Measurements from ENCODE around the gene EP400. TPM values are rescaled to one million over a fixed set of nuclear protein-coding genes. Genes with fewer than 3 reads are reported as not detected.

The EP400 gene
- total RNA-seq, 1 donor from 2014 or later = 35.9 TPM

GRCh38 chr12:131962069-131962468 is 12.3 kb downstream of the EP400 start:
- no peak for DNase-seq (ENCODE audit: low spot score)
- Mint-ChIP-seq H3K27me3 (ENCODE audit: low read depth) (no peaks in the 10 kb centered on the region), H3K4me1 (ENCODE audit: low read depth) (peaks cover 34% of the 10 kb centered on the region), H3K36me3 (ENCODE audit: low read depth) (peaks cover 7% of the 10 kb centered on the region), H3K27ac (ENCODE audit: unreplicated experiment) (no peak overlapping the region), H3K4me3 (ENCODE audit: unreplicated experiment) (no peak overlapping the region), H3K9me3 (ENCODE audit: low read depth) (no peaks in the 10 kb centered on the region)
- no peak for TF ChIP-seq CTCF (IDR thresholded peaks at IDR 0.05)

GRCh38 chr12:131963381-131963780 is 13.6 kb downstream of the EP400 start:
- Mint-ChIP-seq H3K9me3 (ENCODE audit: low read depth) (no peaks in the 10 kb centered on the region), H3K4me3 (ENCODE audit: unreplicated experiment) (no peak overlapping the region), H3K27ac (ENCODE audit: unreplicated experiment) (no peak overlapping the region), H3K36me3 (ENCODE audit: low read depth) (peaks cover 7% of the 10 kb centered on the region), H3K4me1 (ENCODE audit: low read depth) (peaks cover 28% of the 10 kb centered on the region), H3K27me3 (ENCODE audit: low read depth) (no peaks in the 10 kb centered on the region)
- no peak for DNase-seq (ENCODE audit: low spot score)
- TF ChIP-seq CTCF (IDR thresholded peaks at IDR 0.05) = no peak

GRCh38 chr12:131965073-131965472 is 15.3 kb downstream of the EP400 start:
- no peaks in the 10 kb centered on the region for H3K9me3 Mint-ChIP-seq (ENCODE audit: low read depth)
- H3K36me3 Mint-ChIP-seq (ENCODE audit: low read depth) = peaks cover 7% of the 10 kb centered on the region
- H3K4me1 Mint-ChIP-seq (ENCODE audit: low read depth) = peaks cover 17% of the 10 kb centered on the region
- TF ChIP-seq CTCF (IDR thresholded peaks at IDR 0.05) = no peak
- H3K27me3 Mint-ChIP-seq (ENCODE audit: low read depth) = no peaks in the 10 kb centered on the region
- no peak overlapping the region for H3K27ac Mint-ChIP-seq (ENCODE audit: unreplicated experiment)
- no peak for DNase-seq (ENCODE audit: low spot score)
- no peak overlapping the region for H3K4me3 Mint-ChIP-seq (ENCODE audit: unreplicated experiment)

GRCh38 chr12:131971226-131971625 is 21.5 kb downstream of the EP400 start:
- Mint-ChIP-seq H3K4me3 (ENCODE audit: unreplicated experiment) (no peak overlapping the region), H3K4me1 (ENCODE audit: low read depth) (peaks cover 7% of the 10 kb centered on the region), H3K27me3 (ENCODE audit: low read depth) (no peaks in the 10 kb centered on the region), H3K9me3 (ENCODE audit: low read depth) (no peaks in the 10 kb centered on the region), H3K27ac (ENCODE audit: unreplicated experiment) (no peak overlapping the region), H3K36me3 (ENCODE audit: low read depth) (peaks cover 3% of the 10 kb centered on the region)
- no peak for DNase-seq (ENCODE audit: low spot score)
- TF ChIP-seq CTCF (IDR thresholded peaks at IDR 0.05) = no peak

GRCh38 chr12:131975228-131975627 is 25.5 kb downstream of the EP400 start:
- Mint-ChIP-seq H3K9me3 (ENCODE audit: low read depth) (no peaks in the 10 kb centered on the region), H3K4me3 (ENCODE audit: unreplicated experiment) (no peak overlapping the region), H3K4me1 (ENCODE audit: low read depth) (peaks cover 9% of the 10 kb centered on the region), H3K27me3 (ENCODE audit: low read depth) (no peaks in the 10 kb centered on the region), H3K27ac (ENCODE audit: unreplicated experiment) (no peak overlapping the region), H3K36me3 (ENCODE audit: low read depth) (peaks cover 4% of the 10 kb centered on the region)
- TF ChIP-seq CTCF (IDR thresholded peaks at IDR 0.05) = no peak
- DNase-seq (ENCODE audit: low spot score) = no peak

Data from chondrocyte (in vitro differentiated cells).